HepG2 (cell line): ENCODE results near the gene TSLP. TPM values are rescaled to one million over a fixed set of nuclear protein-coding genes. Genes with fewer than 3 reads are reported as not detected.

Experiments
- ATAC-seq: fragments of 200-7000 bp; cut with Tn5 transposase; 3 replicates; pipeline ENCODE4 v1.9.1; 2020; ENCODE audit warnings: mild to moderate bottlenecking, moderate library complexity
- BruUV-seq: library from RNA; stranded (reverse); fragments of 400-500 nt; replicated peaks from 2 replicates; lab custom pipeline; 2021; lab: Mats Ljungman, UMichigan
- CTCF ChIA-PET: fragments of 300-600 bp; formaldehyde crosslinking; extraction: SDS; loops from one replicate; lab custom pipeline; 2021; ENCODE audit warnings: low total read pairs, inconsistent platforms, low intra/inter-chr PET ratio; lab: Yijun Ruan, JAX
- POLR2A ChIA-PET: fragments of 350-600 bp; sonication (Branson Sonifier 250); formaldehyde crosslinking; loops from one replicate; lab custom pipeline; 2020; ENCODE audit warnings: antibody characterized with exemption, inconsistent platforms; lab: Yijun Ruan, JAX
- DNase-seq: peaks from one replicate; pipeline ENCODE4 v3.0.0-alpha.2; 2015; ENCODE audit warnings: low spot score
- FAIRE-seq: peaks from 3 replicates; lab custom pipeline; 2011; peaks lifted over from hg19 to GRCh38; lab: Jason Lieb, UNC
- H2AFZ ChIP-seq: one replicate; pipeline ENCODE4 v1.6.1; 2011; ENCODE audit warnings: low read length, inconsistent platforms
- H3K27ac ChIP-seq: fragments of 300-600 bp; 3 replicates; pipeline ENCODE4 v1.8.0; 2011; ENCODE audit warnings: mixed run types, mild to moderate bottlenecking, mixed read lengths, low read length, inconsistent platforms; ENCODE audit not compliant: insufficient read depth; ENCODE audit errors: extremely low read length
- H3K27me3 ChIP-seq, 2 experiments: fragments of 200-600 bp in 1 of 2; 2 replicates in 1 of 2; 3 replicates in 1 of 2; pipeline versions ENCODE4 v1.6.0 to v1.8.0; 2011; ENCODE audit warnings: low read length in 2 of 2, mild to moderate bottlenecking in 2 of 2, moderate library complexity in 2 of 2, inconsistent platforms in 1 of 2; ENCODE audit not compliant: insufficient read depth in 2 of 2, control insufficient read depth in 1 of 2
- H3K36me3 ChIP-seq, 2 experiments: fragments of 200-600 bp in 1 of 2; replicated peaks in 1 of 2; 2 replicates in 1 of 2; 3 replicates in 1 of 2; pipeline versions ENCODE4 v1.5.1 to v1.8.0; 2011; ENCODE audit warnings: low read length in 2 of 2, inconsistent platforms in 1 of 2; ENCODE audit not compliant: insufficient read depth in 2 of 2, control insufficient read depth in 1 of 2
- H3K4me1 ChIP-seq: 2 replicates; pipeline ENCODE4 v1.5.1; 2012; ENCODE audit warnings: low read length, inconsistent platforms; ENCODE audit not compliant: insufficient read depth
- H3K4me2 ChIP-seq: 2 replicates; pipeline ENCODE4 v1.6.0; 2011; ENCODE audit warnings: low read depth, low read length, inconsistent platforms
- H3K4me3 ChIP-seq, 3 experiments: fragments of 200-600 bp in 1 of 3; sonication (generic), shearing (Covaris generic) in 1 of 3; replicated peaks in 1 of 3; 2 replicates each; pipeline ENCODE4 v1.5.1; 2011 to 2016; ENCODE audit warnings: low read length in 3 of 3, inconsistent platforms in 2 of 3, low read depth in 2 of 3, mild to moderate bottlenecking in 2 of 3, control low read depth in 1 of 3, mixed read lengths in 1 of 3; ENCODE audit not compliant: insufficient read depth in 1 of 3
- H3K79me2 ChIP-seq: one replicate; pipeline ENCODE4 v1.6.1; 2011; ENCODE audit warnings: low read length, inconsistent platforms; ENCODE audit not compliant: insufficient read depth
- H3K9ac ChIP-seq: 2 replicates; pipeline ENCODE4 v1.6.0; 2011; ENCODE audit warnings: mild to moderate bottlenecking, low read depth, low read length, inconsistent platforms; ENCODE audit not compliant: insufficient read depth
- H3K9me3 ChIP-seq: 2 replicates; pipeline ENCODE4 v1.5.1; 2012; ENCODE audit warnings: mild to moderate bottlenecking, low read length
- H4K20me1 ChIP-seq: 2 replicates; pipeline ENCODE4 v1.6.0; 2011; ENCODE audit warnings: inconsistent platforms, mild to moderate bottlenecking, low read length, moderate library complexity; ENCODE audit not compliant: insufficient read depth
- ATF7 ChIP-seq, 2 experiments: fragments of 450-650 bp in 1 of 2; sonication (generic) in 1 of 2; formaldehyde crosslinking in 1 of 2; IDR thresholded peaks; 2 replicates each; pipeline versions ENCODE4 v1.4.0 to v1.6.1; 2016 to 2020; ENCODE audit warnings: antibody characterized with exemption in 1 of 2, mild to moderate bottlenecking in 1 of 2, missing genetic modification reagents in 1 of 2
- NFE2L2 ChIP-seq: fragments of 150-350 bp; IDR thresholded peaks from 2 replicates; pipeline ENCODE4 v1.6.1; 2014; ENCODE audit warnings: low read length
- ONECUT2 ChIP-seq: sonication (generic); formaldehyde crosslinking; IDR thresholded peaks from 2 replicates; pipeline ENCODE4 v1.4.0; 2020; ENCODE audit warnings: missing genetic modification reagents
- RFX5 ChIP-seq: IDR thresholded peaks from 2 replicates; pipeline ENCODE4 v1.6.1; 2011; ENCODE audit warnings: low read depth, low read length, improper control_type of control experiment
- RORA ChIP-seq: sonication (generic); formaldehyde crosslinking; IDR thresholded peaks from 2 replicates; pipeline ENCODE4 v1.5.0; 2020; ENCODE audit warnings: mild to moderate bottlenecking, missing genetic modification reagents, moderate library complexity
- SKI ChIP-seq: fragments of 450-650 bp; IDR thresholded peaks from one replicate; pipeline ENCODE4 v1.6.1; 2018; ENCODE audit warnings: mild to moderate bottlenecking; ENCODE audit not compliant: partially characterized antibody
- SMAD3 ChIP-seq: sonication (generic); formaldehyde crosslinking; IDR thresholded peaks from 2 replicates; pipeline ENCODE4 v1.4.0; 2020; ENCODE audit warnings: missing genetic modification reagents
- TAF1 ChIP-seq: sonication (generic); formaldehyde crosslinking; IDR thresholded peaks from 2 replicates; pipeline ENCODE4 v1.4.0; 2020; ENCODE audit warnings: missing genetic modification reagents
- ZFYVE20 ChIP-seq: sonication (generic); formaldehyde crosslinking; IDR thresholded peaks from 2 replicates; pipeline ENCODE4 v1.8.0; 2023; ENCODE audit warnings: low read depth, mild to moderate bottlenecking, moderate library complexity, missing genetic modification reagents, borderline replicate concordance
- ZNF441 ChIP-seq: sonication (generic); formaldehyde crosslinking; IDR thresholded peaks from 2 replicates; pipeline ENCODE4 v1.7.0; 2021; ENCODE audit warnings: missing genetic modification reagents, borderline replicate concordance
- ZNF564 ChIP-seq: sonication (generic); formaldehyde crosslinking; IDR thresholded peaks from 2 replicates; pipeline ENCODE4 v1.8.1; 2023; ENCODE audit warnings: mild to moderate bottlenecking, missing genetic modification reagents
- ZNF800 ChIP-seq: sonication (generic); formaldehyde crosslinking; IDR thresholded peaks from 2 replicates; pipeline ENCODE4 v1.4.0; 2020; ENCODE audit warnings: missing genetic modification reagents
- WGBS: methylation state at CpG from one replicate; pipeline ENCODE4 v1.1.6; 2017; ENCODE audit warnings: low lambda C conversion rate; 5-methylcytosine and 5-hydroxymethylcytosine counted together
- in situ Hi-C: cut with HindIII; loops from 2 replicates; pipeline ENCODE4 v1.10.0; 2017; ENCODE audit warnings: low pct_unique_long_range_greater_than_20kb; ENCODE audit not compliant: extremely low pct_ligation_motif_present
- intact Hi-C: fragments of 100-400 bp; cut with micrococcal nuclease; formaldehyde crosslinking; loops from one replicate; pipeline ENCODE4 v1.10.0; 2022; ENCODE audit not compliant: unreplicated experiment
- polyA plus RNA-seq, 8 experiments: library from polyadenylated mRNA; depleted of rRNA in 3 of 8; stranded (reverse) in 7 of 8; unstranded in 1 of 8; fragments of >200 nt; fragmentation: Illumina TruSeq in 4 of 8; extraction: Trizol in 4 of 8; gene quantifications; 2 replicates each; pipeline versions ENCODE4 v1.2.1 to v1.2.3, GENCODE V29; 2011 to 2016; ENCODE audit warnings: low read depth in 4 of 8, missing spikeins in 1 of 8, mixed read lengths in 1 of 8; ENCODE audit not compliant: insufficient read depth in 1 of 8
- total RNA-seq, 5 experiments: library from RNA; depleted of rRNA; stranded (reverse); fragments of >200 nt; fragmentation: Illumina TruSeq; extraction: Trizol; gene quantifications; 2 replicates each; pipeline ENCODE4 v1.2.3, GENCODE V29; 2016; ENCODE audit warnings: low read depth in 1 of 5
- TF ChIP-seq, protein P1 (sequence below): IDR thresholded peaks from 2 replicates; pipeline ENCODE4 v1.6.1; 2016; ENCODE audit warnings: mild to moderate bottlenecking
- TF ChIP-seq, protein P2 (sequence below): sonication (generic); formaldehyde crosslinking; IDR thresholded peaks from 2 replicates; pipeline ENCODE4 v1.5.1; 2020; ENCODE audit warnings: missing genetic modification reagents, mild to moderate bottlenecking, borderline replicate concordance
- TF ChIP-seq, protein P3 (sequence below): sonication (generic); formaldehyde crosslinking; IDR thresholded peaks from 2 replicates; pipeline ENCODE4 v1.8.1; 2023; ENCODE audit warnings: mild to moderate bottlenecking, missing genetic modification reagents, borderline replicate concordance
- TF ChIP-seq, protein P4 (sequence below): sonication (generic); formaldehyde crosslinking; IDR thresholded peaks from 2 replicates; pipeline ENCODE4 v1.8.0; 2023; ENCODE audit warnings: mild to moderate bottlenecking, missing genetic modification reagents
- TF ChIP-seq, protein P5 (sequence below): sonication (generic); formaldehyde crosslinking; IDR thresholded peaks from 2 replicates; pipeline ENCODE4 v1.4.0; 2020; ENCODE audit warnings: missing genetic modification reagents

TSLP gene
- total and polyA plus RNA-seq, 2 of the 13 experiments (the other 11 are each of a cell fraction or from before 2014, with no cell fraction given) = not detected

DNA sequence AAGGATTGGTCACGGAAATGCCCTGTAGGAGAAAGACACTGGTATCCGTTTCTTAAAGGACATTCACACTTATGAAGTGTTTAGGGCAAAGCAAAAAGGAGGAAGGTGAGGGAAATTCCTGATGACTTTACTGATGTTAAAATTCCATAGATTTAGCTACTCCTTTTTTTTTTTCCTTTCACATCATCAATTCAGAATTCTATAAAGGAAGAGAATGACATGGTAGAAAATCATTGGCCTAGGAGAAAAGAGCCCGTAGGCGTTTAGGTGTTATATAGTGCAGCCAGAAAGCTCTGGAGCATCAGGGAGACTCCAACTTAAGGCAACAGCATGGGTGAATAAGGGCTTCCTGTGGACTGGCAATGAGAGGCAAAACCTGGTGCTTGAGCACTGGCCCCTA lies at the start of gene TSLP (continued):
- TF ChIP-seq ZFYVE20 = no peak
- no peak for TF ChIP-seq ONECUT2 (CRISPR knock-in tag)
- TF ChIP-seq, protein P1, sequence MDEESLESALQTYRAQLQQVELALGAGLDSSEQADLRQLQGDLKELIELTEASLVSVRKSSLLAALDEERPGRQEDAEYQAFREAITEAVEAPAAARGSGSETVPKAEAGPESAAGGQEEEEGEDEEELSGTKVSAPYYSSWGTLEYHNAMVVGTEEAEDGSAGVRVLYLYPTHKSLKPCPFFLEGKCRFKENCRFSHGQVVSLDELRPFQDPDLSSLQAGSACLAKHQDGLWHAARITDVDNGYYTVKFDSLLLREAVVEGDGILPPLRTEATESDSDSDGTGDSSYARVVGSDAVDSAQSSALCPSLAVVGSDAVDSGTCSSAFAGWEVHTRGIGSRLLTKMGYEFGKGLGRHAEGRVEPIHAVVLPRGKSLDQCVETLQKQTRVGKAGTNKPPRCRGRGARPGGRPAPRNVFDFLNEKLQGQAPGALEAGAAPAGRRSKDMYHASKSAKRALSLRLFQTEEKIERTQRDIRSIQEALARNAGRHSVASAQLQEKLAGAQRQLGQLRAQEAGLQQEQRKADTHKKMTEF (CRISPR knock-in tag) = no peak
- no peak for TF ChIP-seq ZNF800 (CRISPR knock-in tag)
- no peak for TF ChIP-seq SKI
- no peak for TF ChIP-seq SMAD3 (CRISPR knock-in tag)
- TF ChIP-seq ZNF564 (CRISPR knock-in tag) = no peak
- TF ChIP-seq, all 625 proteins: peak for 0

GRCh38 chr5:111022301-111022700 lies 49.2 kb upstream of the TSLP start:
- H3K4me3 ChIP-seq = no peak overlapping the region
- WGBS = 14% methylated on average over 5 of the region's 5 CpGs
- no peaks in the 10 kb centered on the region for H3K4me1 ChIP-seq
- in situ Hi-C loops = no loop called here
- POLR2A ChIA-PET = no interaction called here
- FAIRE-seq (no peak), ATAC-seq (no peak), DNase-seq (no peak)
- no TSS peak for BruUV-seq
- H3K27me3 ChIP-seq = no peaks in the 10 kb centered on the region
- intact Hi-C loops = no loop called here
- no peak overlapping the region for H3K27ac ChIP-seq
- no peak overlapping the region for H3K4me2 ChIP-seq
- H3K36me3 ChIP-seq = no peaks in the 10 kb centered on the region
- H3K9ac ChIP-seq = no peak overlapping the region
- CTCF ChIA-PET = no interaction called here
- no peak overlapping the region for H2AFZ ChIP-seq
- no peaks in the 10 kb centered on the region for H3K79me2 ChIP-seq
- no peaks in the 10 kb centered on the region for H4K20me1 ChIP-seq
- no peaks in the 10 kb centered on the region for H3K9me3 ChIP-seq
- TF ChIP-seq, protein P2, sequence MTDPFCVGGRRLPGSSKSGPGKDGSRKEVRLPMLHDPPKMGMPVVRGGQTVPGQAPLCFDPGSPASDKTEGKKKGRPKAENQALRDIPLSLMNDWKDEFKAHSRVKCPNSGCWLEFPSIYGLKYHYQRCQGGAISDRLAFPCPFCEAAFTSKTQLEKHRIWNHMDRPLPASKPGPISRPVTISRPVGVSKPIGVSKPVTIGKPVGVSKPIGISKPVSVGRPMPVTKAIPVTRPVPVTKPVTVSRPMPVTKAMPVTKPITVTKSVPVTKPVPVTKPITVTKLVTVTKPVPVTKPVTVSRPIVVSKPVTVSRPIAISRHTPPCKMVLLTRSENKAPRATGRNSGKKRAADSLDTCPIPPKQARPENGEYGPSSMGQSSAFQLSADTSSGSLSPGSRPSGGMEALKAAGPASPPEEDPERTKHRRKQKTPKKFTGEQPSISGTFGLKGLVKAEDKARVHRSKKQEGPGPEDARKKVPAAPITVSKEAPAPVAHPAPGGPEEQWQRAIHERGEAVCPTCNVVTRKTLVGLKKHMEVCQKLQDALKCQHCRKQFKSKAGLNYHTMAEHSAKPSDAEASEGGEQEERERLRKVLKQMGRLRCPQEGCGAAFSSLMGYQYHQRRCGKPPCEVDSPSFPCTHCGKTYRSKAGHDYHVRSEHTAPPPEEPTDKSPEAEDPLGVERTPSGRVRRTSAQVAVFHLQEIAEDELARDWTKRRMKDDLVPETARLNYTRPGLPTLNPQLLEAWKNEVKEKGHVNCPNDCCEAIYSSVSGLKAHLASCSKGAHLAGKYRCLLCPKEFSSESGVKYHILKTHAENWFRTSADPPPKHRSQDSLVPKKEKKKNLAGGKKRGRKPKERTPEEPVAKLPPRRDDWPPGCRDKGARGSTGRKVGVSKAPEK = no peak
- TF ChIP-seq, protein P3, sequence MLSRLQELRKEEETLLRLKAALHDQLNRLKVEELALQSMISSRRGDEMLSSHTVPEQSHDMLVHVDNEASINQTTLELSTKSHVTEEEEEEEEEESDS = no peak
- TF ChIP-seq ATF7 (IDR thresholded peaks at IDR 0.05) (no peak), ATF7 (CRISPR knock-in tag; IDR thresholded peaks at IDR 0.05) (no peak), TAF1 (CRISPR knock-in tag) (no peak), ZNF441 (CRISPR knock-in tag) (no peak), RFX5 (no peak), RORA (CRISPR knock-in tag) (no peak), NFE2L2 (no peak)
- TF ChIP-seq, protein P4, sequence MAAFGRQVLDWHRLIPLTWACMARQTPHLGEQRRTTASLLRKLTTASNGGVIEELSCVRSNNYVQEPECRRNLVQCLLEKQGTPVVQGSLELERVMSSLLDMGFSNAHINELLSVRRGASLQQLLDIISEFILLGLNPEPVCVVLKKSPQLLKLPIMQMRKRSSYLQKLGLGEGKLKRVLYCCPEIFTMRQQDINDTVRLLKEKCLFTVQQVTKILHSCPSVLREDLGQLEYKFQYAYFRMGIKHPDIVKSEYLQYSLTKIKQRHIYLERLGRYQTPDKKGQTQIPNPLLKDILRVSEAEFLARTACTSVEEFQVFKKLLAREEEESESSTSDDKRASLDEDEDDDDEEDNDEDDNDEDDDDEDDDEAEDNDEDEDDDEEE (CRISPR knock-in tag) = no peak
- TF ChIP-seq, protein P5, sequence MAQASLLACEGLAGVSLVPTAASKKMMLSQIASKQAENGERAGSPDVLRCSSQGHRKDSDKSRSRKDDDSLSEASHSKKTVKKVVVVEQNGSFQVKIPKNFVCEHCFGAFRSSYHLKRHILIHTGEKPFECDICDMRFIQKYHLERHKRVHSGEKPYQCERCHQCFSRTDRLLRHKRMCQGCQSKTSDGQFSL (CRISPR knock-in tag) = no peak
